GM20431 (cell line): ENCODE measurements around the gene PRSS3.
"Not testable (repeated sequence)": the region's sequence is repeated elsewhere in the genome, so short reads cannot be mapped to it uniquely, and the experiment has no call there.

Experiments used
- in situ Hi-C: fragments of 300-500 bp; cut with MseI, MboI; formaldehyde crosslinking; loops from one replicate; pipeline ENCODE4 v1.15.0; 2020; ENCODE audit warnings: low sequenced_read_pairs; ENCODE audit not compliant: unreplicated experiment

PRSS3 gene

DNA sequence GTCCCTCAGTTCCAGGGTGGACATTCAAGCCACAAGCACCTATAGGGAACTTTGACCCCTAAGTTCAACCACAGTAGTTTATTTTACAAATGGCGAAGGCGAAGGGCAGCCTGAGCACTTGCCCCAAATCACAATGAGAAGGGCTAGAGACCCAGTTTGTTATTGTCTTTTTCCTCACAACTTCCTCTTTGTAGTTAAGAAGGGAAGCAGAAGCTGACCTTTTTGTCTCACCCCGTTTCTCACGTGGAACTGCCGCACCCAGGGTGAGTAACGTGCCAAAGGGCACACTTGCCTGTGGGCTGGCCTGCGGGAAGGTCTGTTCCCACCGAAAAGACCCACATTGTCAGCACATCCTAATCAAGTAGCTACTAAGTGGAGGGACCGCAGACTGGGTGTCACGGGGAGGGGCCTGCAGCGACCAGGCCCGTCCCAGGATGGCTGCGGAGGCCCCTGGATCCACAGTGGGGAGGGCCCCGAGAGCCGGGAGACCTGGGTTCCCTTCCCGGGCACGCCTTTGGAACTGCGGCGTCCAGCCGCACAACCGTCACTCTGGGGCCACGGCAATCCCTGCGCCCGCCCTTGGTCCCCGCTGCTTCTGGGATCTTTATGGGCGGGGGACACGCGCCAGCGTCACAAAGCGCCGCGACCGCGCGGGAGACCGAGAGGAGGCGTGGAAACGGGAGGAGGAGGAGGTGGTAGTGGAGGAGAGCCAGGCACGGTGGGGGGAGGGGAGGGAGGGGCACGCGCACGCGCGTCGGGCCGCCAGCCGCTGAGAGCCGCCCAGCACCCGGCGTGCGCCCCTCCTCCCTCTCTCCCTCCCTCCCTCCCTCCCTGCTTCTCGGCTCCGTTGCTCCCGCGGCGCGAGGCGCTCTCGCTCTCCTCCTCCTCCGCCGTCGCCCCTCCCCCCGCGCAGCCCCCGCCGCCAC, 21.2 kb downstream of the PRSS3 start, which contains the start of gene UBE2R2:
TSS of gene UBE2R2 (plus strand) at position 834 of the 926 bp plus-strand sequence. CDS start 598 bp downstream, outside the sequence.
- in situ Hi-C loops = no loop called here

DNA sequence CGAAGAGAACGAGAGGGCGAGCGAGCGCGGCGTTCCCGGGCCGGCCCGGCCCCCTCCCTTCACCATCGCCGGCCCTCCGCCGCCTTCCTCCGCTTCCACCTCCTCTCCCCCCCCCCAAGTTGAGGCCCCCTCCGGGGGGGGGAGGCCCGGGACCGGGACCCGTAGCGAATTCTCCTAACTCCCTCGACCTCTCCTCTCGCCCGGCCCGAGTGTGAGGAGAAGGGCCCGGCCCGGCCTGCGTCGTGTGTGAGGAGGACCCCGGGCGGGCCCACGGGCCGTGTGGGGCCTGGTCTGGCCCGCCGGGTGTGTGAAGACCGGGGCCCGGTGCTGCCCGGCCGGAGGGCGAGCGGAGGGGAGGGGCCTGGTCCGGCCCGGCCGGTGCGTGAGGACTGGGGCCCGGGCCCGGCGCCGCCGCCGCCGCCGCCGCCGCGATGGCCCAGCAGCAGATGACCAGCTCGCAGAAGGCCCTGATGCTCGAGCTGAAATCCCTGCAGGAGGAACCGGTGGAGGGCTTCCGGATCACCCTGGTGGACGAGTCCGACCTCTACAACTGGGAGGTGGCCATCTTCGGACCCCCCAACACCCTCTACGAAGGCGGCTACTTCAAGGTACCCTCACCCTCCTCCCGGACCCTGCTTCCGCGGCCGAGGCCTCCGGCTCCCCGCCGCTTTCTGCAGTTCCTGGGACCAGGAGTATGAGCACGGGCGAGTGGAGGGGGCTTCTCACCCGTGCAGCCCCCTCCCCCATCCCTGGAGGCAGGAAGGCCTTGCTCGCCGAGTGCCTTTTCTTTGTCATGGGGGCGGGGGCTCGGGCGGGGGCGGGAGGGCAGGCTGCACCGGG, 22.2 kb downstream of the PRSS3 start:
- in situ Hi-C loops = no loop called here

DNA sequence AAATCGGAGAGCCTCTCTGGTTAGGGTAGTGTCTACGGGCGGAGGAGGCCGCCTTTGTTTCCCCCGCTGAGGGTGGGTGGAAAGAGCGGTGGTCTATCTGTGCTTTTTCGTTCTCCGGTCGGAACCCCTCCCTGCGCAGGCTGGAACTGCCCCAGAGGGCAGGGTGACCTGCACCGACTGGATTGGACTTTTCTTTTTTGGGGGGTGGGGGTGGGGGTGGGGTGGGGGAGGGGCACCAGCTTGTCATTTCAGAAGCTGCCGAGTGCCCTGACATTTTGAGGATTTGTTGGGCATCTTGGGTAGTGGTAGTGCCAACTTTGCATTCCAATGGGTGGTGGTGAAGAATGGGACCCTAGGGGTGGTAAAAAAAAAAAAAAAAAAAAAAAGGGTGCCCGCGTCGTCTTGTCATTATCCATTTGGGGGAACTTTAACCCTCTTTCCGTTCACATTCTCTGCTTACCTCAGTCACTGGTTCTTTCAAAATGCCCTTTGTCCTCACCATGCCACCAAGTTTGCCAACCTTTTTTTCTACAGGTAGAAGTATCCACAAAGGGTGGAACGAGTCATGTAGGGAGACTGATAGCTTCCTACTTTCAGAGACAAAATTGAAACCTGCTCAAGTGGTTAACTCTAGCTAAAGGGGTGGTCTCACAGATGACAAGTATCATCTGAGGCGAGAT, 22.9 kb downstream of the PRSS3 start:
- in situ Hi-C loops = no loop called here

DNA sequence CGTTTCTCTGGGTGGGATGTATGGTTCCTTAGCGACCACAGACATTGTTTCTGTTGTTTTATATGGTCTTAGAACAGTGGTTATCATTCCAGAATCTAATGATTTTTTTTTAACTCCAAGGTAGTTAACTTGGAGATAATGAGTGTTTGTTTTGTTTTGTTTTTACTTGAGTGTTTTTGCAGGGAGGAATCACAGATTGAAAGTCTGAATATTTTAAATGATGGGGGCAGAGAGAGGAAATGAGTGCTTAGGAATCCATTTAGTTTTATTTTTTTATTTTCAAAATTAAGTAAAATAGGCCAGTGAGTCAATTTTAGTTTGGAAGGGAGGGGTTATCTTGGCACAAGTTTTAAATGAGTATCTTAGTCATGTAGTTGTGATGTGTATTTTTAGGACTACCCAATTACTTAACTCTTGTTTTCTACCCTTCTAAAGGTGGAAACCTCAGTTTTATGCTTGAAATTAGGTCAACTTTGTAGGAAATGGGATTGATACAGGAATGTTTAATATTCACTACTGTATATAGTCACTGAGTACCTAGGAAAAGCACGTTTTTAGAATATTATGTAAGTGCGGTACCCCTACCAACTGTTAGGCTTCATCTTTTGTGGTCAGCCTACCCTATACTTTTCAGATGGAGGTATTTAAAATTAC, 23.6 kb downstream of the PRSS3 start:
- in situ Hi-C loops = no loop called here

DNA sequence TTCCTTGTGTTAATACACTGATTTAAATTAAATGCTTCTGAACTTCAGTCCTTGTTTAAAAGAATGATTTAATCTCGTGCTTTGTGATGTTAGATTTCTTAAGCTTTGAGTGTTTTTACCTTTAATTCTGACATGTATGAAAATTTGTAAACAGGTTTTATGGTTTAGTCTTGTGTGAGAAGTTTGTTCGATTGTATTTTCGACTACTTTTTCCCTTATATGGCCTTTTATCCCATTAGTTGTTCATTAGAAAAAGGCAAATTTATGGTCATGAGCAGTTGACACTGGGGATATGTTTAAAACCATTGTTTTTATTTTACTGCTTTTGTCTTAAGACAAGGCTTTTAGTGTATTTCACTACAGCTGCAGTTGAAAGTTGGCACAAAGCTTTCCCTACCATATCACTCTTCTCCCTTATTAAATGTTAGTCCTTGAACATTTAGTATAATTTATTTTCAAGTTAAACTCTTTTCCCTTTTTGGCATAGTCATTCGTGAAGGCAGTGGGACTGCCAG, 24.9 kb downstream of the PRSS3 start:
- in situ Hi-C loops = no loop called here

DNA sequence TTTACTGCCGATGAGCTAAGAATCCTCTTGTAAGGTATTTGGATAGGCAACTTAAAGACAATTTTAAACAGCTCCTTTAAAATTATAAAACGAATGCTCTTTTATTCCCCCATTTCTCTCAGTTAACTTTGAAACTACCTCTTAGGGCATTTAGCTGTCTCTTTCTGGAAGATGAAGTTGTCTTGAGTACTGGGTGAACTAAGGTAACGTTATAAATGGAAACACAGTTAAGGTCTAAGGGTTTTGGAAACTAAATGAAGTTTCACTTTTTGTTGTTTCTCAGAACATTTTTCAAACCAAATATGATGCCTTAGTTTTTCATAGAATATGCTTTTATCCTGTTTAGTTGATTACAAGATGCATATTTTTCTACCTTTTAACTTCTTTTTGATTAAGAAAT, 28.4 kb downstream of the PRSS3 start:
- in situ Hi-C loops = no loop called here

DNA sequence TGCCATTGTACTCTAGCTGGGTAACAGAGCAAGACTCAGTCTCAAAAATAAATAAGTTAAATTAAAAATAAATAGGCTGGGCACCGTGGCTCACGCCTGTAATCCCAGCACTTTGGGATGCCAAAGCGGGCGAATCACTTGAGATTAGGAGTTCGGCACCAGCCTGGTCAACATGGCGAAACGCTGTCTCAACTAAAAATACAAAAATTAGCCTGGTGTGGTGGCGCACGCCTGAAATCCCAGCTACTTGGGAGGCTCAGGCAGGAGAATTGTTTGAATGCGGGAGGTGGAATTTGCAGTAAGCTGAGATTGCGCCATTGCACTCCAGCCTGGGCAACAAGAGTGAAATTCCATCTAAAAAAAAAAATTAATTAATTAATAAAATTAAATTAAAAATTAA, 31.9 kb downstream of the PRSS3 start:
- in situ Hi-C loops = not testable (repeated sequence)

DNA sequence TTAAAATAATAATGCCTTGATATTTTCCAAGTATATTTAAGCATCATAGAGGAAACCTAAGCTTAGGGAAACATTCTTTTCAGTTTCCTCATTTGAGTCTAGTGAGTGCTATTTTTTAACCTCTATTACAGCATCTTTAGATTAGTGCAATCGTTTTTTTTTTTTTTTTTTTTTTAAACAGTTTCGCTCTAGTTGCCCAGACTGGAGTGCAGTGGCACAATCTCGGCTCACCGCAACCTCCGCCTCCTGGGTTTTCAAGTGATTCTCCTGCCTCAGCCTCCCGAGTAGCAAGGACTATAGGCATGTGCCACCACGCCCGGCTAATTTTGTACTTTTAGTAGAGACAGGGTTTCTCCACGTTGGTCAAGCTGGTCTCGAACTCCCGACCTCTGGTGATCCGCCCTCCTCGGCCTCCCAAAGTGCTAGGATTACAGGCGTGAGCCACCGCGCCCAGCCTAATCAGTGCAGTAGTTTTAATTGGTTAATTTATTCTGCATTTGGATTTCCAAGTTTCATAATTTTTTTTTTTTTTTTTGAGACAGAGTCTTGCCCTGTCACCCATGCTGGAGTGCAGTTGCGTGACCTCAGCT, 34.4 kb downstream of the PRSS3 start:
- in situ Hi-C loops = not testable (repeated sequence)

DNA sequence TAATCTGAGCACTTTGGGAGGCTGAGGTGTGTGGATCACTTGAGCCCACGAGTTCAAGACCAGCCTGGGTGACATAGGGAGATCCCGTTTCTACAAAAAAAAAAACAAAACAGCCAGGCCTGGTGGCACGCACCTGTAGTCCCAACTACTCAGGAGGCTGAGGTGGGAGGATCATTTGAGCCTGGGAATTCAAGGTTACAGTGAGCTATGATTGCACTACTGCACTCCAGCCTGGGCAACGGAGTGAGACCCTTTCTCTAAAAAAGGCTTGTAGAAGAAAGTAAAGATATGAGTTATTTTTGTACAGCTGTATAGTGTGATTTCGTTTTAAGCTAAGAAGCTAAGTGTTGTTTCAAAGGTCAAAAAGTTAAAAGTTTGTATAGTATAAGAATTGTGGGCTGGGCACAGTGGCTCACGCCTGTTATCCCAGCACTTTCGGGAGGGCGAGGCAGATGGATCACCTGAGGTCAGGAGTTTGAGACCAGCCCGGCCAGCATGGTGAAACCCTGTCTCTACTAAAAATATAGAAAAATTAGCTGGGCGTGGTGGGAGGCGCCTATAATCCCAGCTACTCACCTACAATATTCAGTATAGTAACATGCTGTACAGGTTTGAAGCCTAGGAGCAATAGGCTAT, 40.4 kb downstream of the PRSS3 start:
- in situ Hi-C loops = no loop called here

DNA sequence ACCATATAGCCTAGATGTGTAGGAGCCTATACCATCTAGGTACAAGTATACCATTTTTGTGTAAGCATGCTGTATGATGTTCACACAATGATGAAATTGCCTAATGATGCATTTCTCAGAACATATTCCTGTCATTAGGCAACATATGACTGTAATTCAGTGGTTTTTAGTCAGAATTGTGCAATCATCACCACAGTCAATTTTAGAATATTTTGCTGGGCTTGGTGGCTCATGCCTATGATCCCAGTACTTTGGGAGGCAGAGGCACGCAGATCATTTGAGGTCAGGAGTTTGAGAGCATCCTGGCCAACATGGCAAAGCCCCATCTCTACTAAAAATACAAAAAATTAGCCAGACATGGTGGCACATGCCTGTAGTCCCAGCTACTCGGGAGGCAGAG, 40.9 kb downstream of the PRSS3 start:
- in situ Hi-C loops = not testable (repeated sequence)

DNA sequence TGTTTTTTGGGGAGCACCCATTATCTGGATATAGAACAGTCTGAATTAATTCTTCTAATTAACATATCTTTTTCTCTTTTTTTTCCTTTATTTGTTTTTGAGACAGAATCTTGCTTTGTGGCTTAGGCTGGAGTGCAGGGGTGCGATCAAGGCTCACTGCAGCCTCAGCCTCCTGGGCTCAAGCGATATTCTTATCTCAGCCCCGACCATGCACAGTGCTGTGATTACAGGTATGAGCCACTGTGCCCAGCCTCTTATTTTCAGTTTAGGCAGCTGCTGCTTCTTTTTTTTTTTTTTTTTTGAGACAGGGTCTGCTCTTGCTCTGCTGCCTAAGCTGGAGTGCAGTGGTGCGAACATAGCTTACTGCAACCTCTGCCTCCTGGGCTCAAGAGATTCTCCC, 41.8 kb downstream of the PRSS3 start:
- in situ Hi-C loops = no loop called here

DNA sequence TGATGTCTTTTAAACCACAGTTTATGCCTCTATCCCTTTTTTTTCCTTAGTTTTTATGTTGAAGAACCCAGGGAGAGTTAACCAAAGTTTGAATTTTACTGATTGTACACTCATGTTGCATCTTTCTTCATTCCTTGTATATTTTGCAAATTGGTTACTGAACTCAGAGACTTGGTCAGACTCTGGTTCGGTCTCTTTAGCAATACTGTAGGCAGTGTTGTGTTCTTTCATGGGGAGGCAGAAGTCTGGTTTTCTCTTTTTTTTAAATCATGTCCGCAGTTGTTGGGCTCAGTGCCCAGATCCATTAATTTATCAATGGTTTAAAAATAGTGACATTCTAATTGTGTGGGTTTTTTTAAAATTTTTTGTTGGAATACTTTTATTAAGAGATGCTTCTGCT, 45.0 kb downstream of the PRSS3 start:
- in situ Hi-C loops = no loop called here

DNA sequence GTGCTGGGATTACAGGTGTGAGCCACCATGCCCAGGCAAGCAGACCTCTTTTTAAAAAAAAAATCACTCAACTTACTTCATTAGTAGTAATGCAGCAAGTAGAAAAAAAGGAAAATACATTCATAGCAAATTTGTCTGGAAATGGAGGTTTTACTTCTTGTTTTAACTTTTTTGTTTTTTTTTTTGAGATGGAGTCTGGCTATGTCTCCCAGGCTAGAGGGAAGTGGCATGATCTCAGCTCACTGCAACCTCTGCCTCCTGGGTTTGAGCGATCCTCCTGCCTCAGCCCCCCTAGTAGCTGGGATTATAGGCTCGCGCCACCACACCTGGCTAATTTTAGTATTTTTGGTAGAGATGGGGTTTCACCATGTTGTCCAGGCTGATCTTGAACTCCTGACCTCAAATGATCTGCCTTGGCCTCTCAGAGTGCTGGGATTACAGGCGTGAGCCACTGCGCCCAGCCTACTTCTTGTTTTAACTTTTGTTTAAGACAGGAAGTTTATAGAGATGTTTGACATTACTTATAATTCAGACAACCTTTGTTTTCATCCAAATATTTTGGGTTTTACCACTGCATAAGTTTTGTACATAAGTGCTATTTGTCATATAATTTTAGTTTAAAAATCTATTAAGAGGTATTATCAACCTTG, 48.1 kb downstream of the PRSS3 start:
- in situ Hi-C loops = no loop called here

DNA sequence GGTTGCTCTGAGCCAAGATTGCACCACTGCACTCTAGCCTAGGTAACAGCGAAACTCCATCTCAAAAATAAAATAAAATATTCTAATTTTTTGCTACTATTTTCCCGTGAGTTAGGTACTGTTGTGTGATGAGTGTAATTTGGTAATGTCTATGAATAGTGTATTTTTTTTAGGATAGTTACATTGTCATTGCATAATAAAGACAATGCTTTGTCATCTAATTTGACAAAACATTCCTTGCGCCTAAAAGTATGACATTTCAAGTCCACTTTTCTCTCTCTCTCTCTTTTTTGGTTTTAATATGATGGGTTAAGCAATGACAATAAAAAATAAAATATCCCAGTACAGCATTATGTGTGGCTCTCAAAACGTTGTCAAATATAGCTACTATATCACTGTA, 50.9 kb downstream of the PRSS3 start:
- in situ Hi-C loops = no loop called here

DNA sequence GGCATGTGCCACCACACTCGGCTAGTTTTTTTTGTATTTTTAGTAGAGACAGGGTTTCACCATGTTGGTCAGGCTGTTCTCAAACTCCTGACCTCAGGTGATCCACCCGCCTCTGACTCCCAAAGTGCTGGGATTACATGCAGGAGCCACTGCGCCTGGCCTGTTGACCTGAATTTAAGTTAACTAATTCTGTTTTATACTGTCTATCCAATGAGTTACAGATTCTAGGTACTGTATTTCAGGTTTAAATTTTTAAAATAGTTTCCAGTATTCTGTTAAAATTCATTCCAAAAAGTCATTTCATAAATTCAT, 52.5 kb downstream of the PRSS3 start:
- in situ Hi-C loops = not testable (repeated sequence)
